Renal pelvis (tissue), 4 donors: ENCODE data around the gene BCAT1. TPM values are rescaled to one million over a fixed set of nuclear protein-coding genes. Genes with fewer than 3 reads are reported as not detected.
"Not testable (repeated sequence)": the region's sequence is repeated elsewhere in the genome, so short reads cannot be mapped to it uniquely, and the experiment has no call there.

Source experiments
- DNase-seq: peaks from one replicate; pipeline ENCODE4 v3.0.0-alpha.2; 2013
- polyA plus RNA-seq, 3 donors: library from polyadenylated mRNA; unstranded; fragments of 120-200 nt; gene quantifications; one replicate each; pipeline ENCODE4 v1.2.1, GENCODE V29; 2013; ENCODE audit not compliant: insufficient read length in 3 of 3

BCAT1 gene
- polyA plus RNA-seq, 3 donors, result 45.7 to 64.2 (median 55.3) TPM

- no peak for DNase-seq
Measured at GRCh38 chr12:24970177-24970576, 21.3 kb upstream of the BCAT1 start.

GRCh38 chr12:24966951-24967564, 18.2 kb upstream of the BCAT1 start:
- no peak for DNase-seq

- no peak for DNase-seq
Measured at GRCh38 chr12:24964342-24964741, 15.4 kb upstream of the BCAT1 start.

GRCh38 chr12:24960222-24960855, 11.4 kb upstream of the BCAT1 start:
- no peak for DNase-seq

GRCh38 chr12:24956351-24956750, 7.5 kb upstream of the BCAT1 start:
- DNase-seq, result not testable (repeated sequence)

GRCh38 chr12:24955853-24956252, 7.0 kb upstream of the BCAT1 start:
- no peak for DNase-seq

GRCh38 chr12:24955389-24955788, 6.5 kb upstream of the BCAT1 start:
- no peak for DNase-seq

- no peak for DNase-seq
Measured at GRCh38 chr12:24954261-24954660, 5.4 kb upstream of the BCAT1 start.

GRCh38 chr12:24952389-24952788, 3.5 kb upstream of the BCAT1 start:
- no peak for DNase-seq

GRCh38 chr12:24950231-24950834, 1.4 kb upstream of the BCAT1 start:
- no peak for DNase-seq

- DNase-seq, result no peak
Measured at GRCh38 chr12:24948420-24948756, 513 bp downstream of the BCAT1 start.

GRCh38 chr12:24947541-24948419, 1.1 kb downstream of the BCAT1 start:
- DNase-seq, result no peak

- no peak for DNase-seq
Measured at GRCh38 chr12:24945845-24946244, 3.1 kb downstream of the BCAT1 start.

GRCh38 chr12:24945039-24945438, 3.9 kb downstream of the BCAT1 start:
- DNase-seq, result no peak

- no peak for DNase-seq
Measured at GRCh38 chr12:24944601-24944975, 4.3 kb downstream of the BCAT1 start.

- no peak for DNase-seq
Measured at GRCh38 chr12:24943947-24944600, 4.8 kb downstream of the BCAT1 start.

- no peak for DNase-seq
Measured at GRCh38 chr12:24940157-24940556, 8.7 kb downstream of the BCAT1 start.

- not testable (repeated sequence) for DNase-seq
Measured at GRCh38 chr12:24939551-24939950, 9.3 kb downstream of the BCAT1 start.

- no peak for DNase-seq
Measured at GRCh38 chr12:24938341-24938740, 10.6 kb downstream of the BCAT1 start.

- DNase-seq, result no peak
Measured at GRCh38 chr12:24937553-24938244, 11.2 kb downstream of the BCAT1 start.

GRCh38 chr12:24933694-24934407, 15.1 kb downstream of the BCAT1 start:
- no peak for DNase-seq
